Stimulated activated CD4-positive, alpha-beta T cell treated with anti-CD3 and anti-CD28 coated beads, TNF-alpha, amount 100 ng/mL, for 48 hours (primary cell): Measurements from ENCODE around the gene DAP.
"Not testable (repeated sequence)": the region's sequence is repeated elsewhere in the genome, so short reads cannot be mapped to it uniquely, and the experiment has no call there.

ENCODE experiments used
- DNase-seq, 3 donors: peaks; one replicate each; pipeline ENCODE4 v3.0.0-alpha.2; 2020; ENCODE audit warnings: low read depth in 3 of 3

DAP gene

GRCh38 chr5:10633271-10634049 lies 127.6 kb downstream of the DAP start:
- no peak for DNase-seq

DNA sequence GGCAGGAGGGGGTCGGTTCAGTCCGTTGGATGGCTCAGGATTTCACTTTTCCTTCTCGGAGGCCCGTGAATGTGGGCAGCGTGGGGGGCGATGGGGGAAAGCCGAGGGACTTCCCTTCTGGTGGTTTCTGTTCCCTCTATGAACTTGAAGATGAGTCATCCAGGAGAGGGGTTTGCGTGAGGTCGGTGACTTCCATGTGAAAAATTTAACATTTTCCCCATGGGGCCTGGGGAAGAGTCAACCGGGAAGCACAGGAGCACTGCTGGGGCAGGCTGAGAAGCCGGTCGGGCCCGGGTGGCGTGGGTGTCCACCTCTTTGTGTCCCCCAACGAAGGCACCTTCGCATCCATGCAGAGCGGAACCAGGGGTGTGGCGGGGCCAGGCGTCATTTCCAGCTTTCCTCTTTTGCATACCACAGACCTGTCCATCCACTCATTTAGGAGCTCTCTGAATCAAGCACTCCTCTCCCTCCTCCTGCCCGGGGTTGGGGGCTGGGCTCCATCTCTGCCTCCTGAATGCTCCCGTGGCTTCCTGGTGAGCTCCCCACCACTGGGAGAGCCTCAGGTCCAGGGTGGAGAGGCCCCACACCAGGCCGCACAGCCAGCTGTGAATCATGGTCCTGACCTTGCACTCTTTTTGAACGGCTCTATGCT lies 128.8 kb downstream of the DAP start:
- peak; percentile 26 to 54 (median 39) for DNase-seq

DNA sequence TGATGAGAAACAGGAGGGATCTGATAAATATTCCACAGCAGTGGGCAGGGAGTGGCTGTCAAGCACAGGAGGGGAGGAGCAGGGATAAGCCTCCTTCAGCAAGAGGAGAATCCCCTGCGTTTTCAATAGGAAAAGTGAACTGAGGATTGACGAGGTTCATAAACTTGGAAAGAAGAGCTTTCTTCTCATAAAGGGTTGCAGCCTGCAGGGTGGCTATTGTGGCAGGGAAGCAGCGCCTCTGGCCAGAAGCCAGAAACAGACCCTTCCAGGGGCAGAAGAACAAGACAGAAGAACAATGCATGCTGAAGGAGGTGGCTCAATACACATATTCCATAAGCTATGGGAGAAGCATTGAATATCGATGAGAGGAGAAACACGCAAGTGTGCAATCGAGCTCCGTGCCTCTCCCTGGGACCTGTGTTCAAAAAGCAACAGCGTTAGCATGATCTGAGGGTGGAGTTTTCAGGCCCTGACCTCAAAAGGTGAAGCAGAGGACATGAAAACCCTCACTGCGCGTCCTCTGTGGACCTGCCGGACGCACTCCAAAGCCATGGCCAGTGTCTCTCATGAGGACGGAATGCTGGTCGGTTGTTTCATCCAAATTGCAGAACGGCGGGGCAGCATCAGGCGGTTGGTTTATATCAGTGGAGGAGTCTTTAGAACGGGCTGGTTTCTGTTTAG lies 129.6 kb downstream of the DAP start:
- no peak for DNase-seq

GRCh38 chr5:10630744-10631143 lies 130.3 kb downstream of the DAP start:
- not testable (repeated sequence) for DNase-seq

GRCh38 chr5:10630126-10630525 lies 130.9 kb downstream of the DAP start:
- no peak for DNase-seq

DNA sequence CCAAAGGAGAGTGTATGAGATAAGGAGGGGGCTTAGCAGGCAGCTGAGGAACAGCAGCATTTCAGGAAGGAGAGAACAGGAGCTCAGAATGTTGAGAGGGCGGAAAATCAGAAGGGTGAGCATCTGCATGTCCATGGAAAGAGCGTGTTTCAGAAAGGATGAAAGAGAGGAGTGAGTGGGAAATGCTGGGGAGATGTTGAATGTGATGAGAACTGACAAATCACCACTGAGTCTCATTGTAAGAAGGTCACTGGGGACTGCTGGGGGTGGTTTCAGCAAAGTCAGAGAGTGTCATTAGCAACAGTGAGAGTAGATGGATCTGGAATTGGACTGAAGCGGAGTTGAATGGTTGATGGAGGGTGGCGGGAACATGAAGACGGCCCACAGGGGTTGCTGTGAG lies 131.4 kb downstream of the DAP start:
- no peak for DNase-seq
